Lower lobe of right lung (tissue), 2 donors: ENCODE measurements around the gene ASTN1. TPM values are rescaled to one million over a fixed set of nuclear protein-coding genes. Genes with fewer than 3 reads are reported as not detected.

Experiments used
- ATAC-seq, 2 donors: fragments of 200-7000 bp; cut with Tn5 transposase; one replicate each; pipeline ENCODE4 v1.9.1; 2020 to 2022; ENCODE audit warnings: mild to moderate bottlenecking in 2 of 2, moderate library complexity in 2 of 2
- DNase-seq: peaks from one replicate; pipeline ENCODE4 v3.0.0-alpha.2; 2020
- H3K27ac ChIP-seq: fragments of 200-600 bp; one replicate; pipeline ENCODE4 v1.8.0; 2022
- H3K27me3 ChIP-seq: fragments of 200-600 bp; one replicate; pipeline ENCODE4 v1.8.0; 2022; ENCODE audit warnings: low read depth
- H3K36me3 ChIP-seq: fragments of 200-600 bp; one replicate; pipeline ENCODE4 v1.8.0; 2022; ENCODE audit warnings: mild to moderate bottlenecking
- H3K4me1 ChIP-seq: fragments of 200-600 bp; one replicate; pipeline ENCODE4 v1.8.0; 2022
- H3K4me3 ChIP-seq: fragments of 200-600 bp; one replicate; pipeline ENCODE4 v1.8.0; 2022; ENCODE audit warnings: mild to moderate bottlenecking
- H3K9me3 ChIP-seq: fragments of 200-600 bp; one replicate; pipeline ENCODE4 v1.8.0; 2022
- intact Hi-C: fragments of 100-400 bp; cut with DNase I; formaldehyde crosslinking; loops from one replicate; pipeline ENCODE4 v1.11.0; 2022
- total RNA-seq: library from RNA; stranded (reverse); fragmentation: NEBNext Ultra II Directional; extraction: Animal tissue kit (Norgen Biotek cat#: 25700); gene quantifications from one replicate; pipeline ENCODE4 v1.2.1, GENCODE V29; 2021
- TF ChIP-seq, protein P1 (sequence below): fragments of 200-600 bp; IDR thresholded peaks from one replicate; pipeline ENCODE4 v1.8.0; 2022; ENCODE audit warnings: antibody characterized with exemption, mild to moderate bottlenecking
- donor health status: DM: no; HTN: yes; CAD: no; lungs with severe emphysema.

ASTN1 gene
- total RNA-seq, 1 donor from 2014 or later: 0.41 TPM

DNA sequence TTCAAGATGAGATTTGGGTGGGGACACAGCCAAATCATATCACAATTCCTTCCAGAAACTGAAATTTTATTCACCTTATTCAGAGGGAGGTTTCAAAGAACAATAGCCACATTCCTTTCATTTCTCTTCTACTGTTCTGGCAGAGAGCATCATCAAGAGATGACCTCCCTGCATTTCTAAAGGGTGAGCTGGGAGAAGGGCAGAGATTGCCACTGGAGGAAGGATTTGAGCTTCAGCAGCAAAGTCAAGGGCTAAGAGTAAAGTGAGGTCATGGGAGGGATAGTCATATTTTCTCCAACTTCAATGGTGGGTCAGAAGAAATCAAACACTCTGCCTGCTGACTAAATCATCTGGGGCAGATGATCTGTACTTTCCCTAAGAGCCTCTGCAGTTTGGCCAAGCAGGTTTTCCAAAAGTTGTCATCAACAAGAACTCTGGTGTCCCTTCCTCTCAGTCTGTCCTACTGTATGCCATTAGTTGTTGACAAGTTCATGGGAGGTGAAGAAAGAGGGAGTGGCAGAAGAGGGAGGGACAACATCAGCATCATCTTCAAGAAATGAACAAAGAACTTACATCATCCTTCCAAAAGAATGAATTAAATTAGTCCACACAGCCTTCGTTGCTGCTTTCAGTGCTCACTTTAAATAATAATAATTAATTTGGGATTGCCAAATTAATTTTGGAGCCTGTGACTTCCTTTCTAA, 298.3 kb downstream of the ASTN1 start:
- Histone ChIP-seq H3K36me3 (no peaks in the 10 kb centered on the region), H3K9me3 (no peaks in the 10 kb centered on the region), H3K27ac (no peak overlapping the region), H3K4me1 (no peaks in the 10 kb centered on the region), H3K4me3 (no peak overlapping the region), H3K27me3 (no peaks in the 10 kb centered on the region)
- intact Hi-C loops: no loop called here
- DNase-seq: no peak
- TF ChIP-seq, protein P1, sequence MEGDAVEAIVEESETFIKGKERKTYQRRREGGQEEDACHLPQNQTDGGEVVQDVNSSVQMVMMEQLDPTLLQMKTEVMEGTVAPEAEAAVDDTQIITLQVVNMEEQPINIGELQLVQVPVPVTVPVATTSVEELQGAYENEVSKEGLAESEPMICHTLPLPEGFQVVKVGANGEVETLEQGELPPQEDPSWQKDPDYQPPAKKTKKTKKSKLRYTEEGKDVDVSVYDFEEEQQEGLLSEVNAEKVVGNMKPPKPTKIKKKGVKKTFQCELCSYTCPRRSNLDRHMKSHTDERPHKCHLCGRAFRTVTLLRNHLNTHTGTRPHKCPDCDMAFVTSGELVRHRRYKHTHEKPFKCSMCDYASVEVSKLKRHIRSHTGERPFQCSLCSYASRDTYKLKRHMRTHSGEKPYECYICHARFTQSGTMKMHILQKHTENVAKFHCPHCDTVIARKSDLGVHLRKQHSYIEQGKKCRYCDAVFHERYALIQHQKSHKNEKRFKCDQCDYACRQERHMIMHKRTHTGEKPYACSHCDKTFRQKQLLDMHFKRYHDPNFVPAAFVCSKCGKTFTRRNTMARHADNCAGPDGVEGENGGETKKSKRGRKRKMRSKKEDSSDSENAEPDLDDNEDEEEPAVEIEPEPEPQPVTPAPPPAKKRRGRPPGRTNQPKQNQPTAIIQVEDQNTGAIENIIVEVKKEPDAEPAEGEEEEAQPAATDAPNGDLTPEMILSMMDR: no peak
- ATAC-seq: no peak

DNA sequence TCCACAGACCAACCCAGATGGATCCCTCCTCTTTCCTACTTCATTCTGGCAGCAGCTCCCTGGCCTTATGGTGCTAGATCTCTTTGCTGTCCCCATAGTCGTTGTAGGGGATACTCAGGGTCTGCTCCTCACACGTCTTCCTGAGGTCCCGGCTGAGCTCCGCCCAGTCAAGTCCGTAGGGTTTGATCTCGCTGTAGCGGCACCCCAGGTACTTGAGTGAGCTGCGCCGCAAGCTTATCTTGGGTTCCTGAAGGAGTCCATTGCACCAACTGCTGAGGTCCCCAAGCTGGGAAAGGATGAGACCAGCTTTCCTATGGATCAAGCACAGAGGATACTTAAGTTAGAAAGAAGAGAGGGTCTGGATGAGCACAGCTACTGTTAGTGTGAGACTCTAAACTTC, 300.3 kb downstream of the ASTN1 start:
- intact Hi-C loops: no loop called here
- ATAC-seq: no peak
- Histone ChIP-seq H3K4me3 (no peak overlapping the region), H3K27ac (no peak overlapping the region), H3K9me3 (no peaks in the 10 kb centered on the region), H3K4me1 (no peaks in the 10 kb centered on the region), H3K36me3 (no peaks in the 10 kb centered on the region), H3K27me3 (no peaks in the 10 kb centered on the region)
- no peak for DNase-seq
- TF ChIP-seq, protein P1: no peak

DNA sequence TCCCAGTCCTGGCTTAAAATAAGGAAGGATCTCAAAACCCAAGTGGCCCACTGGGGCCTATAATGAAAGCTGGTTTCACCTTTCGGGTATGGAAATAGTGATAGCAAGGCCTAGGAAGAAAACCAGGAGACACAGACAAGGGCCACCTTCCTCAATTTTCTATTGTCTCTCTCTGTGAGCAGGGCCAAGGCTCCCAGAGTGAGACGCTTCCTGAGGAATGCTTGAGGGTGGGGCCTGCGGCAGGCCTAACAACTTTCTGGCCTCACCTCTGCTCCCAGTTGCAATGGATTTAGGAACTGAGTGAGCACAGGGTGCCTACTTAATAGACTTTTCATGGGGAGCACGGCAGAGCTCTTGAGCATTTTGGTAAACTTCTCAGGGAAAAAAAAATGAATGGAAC, 300.9 kb downstream of the ASTN1 start:
- no peaks in the 10 kb centered on the region for H3K27me3 ChIP-seq
- TF ChIP-seq, protein P1: no peak
- no peak overlapping the region for H3K4me3 ChIP-seq
- H3K9me3 ChIP-seq: no peaks in the 10 kb centered on the region
- DNase-seq: no peak
- intact Hi-C loops: no loop called here
- no peak overlapping the region for H3K27ac ChIP-seq
- ATAC-seq: no peak
- H3K36me3 ChIP-seq: no peaks in the 10 kb centered on the region
- H3K4me1 ChIP-seq: no peaks in the 10 kb centered on the region

DNA sequence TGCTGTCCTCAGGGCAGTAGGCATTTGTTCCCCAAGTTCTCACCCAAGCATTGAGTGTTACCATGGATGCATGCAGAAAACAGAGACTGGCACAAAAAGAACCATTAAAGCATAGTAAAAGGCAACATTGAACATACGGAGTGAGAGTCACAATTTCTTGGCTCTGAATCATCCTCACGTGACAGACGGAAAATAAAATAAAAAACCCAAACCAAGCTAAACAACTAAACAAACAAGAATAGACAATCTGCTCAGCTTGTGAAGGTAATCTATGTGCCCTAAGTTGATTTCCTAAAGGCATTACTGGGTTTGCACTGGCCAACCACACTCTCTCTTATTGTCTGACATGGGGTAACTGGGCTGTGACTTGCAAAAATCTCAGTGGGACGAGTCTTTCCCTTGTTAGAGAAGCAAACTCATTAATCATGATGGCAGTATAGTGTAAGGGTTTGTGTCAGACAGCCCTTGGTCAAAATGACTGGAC, 306.0 kb downstream of the ASTN1 start:
- H3K36me3 ChIP-seq: no peaks in the 10 kb centered on the region
- ATAC-seq: no peak
- no peak for DNase-seq
- H3K9me3 ChIP-seq: no peaks in the 10 kb centered on the region
- H3K27ac ChIP-seq: no peak overlapping the region
- no peak overlapping the region for H3K4me3 ChIP-seq
- intact Hi-C loops: no loop called here
- no peaks in the 10 kb centered on the region for H3K27me3 ChIP-seq
- H3K4me1 ChIP-seq: no peaks in the 10 kb centered on the region
- TF ChIP-seq, protein P1: no peak

DNA sequence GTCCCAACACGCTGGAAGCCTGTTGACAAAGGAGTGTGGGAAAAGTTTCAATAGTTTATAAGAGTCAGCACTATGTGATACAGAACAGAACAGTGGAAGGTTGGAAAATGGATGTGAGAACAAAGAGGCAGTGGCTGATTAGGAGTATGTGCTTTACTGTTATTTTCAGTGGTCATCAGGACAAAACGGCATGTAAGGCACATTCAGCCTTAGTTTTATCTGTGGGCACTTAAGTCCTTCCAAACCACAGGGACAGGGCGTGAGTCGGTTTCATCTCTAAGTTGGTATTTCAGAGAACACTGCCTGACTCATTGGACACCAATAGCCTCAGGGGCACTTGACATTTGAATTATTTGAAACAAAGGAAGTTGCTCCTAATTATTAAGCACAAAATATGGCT, 306.9 kb downstream of the ASTN1 start:
- Histone ChIP-seq H3K27ac (no peak overlapping the region), H3K36me3 (no peaks in the 10 kb centered on the region), H3K27me3 (no peaks in the 10 kb centered on the region), H3K9me3 (no peaks in the 10 kb centered on the region), H3K4me1 (no peaks in the 10 kb centered on the region), H3K4me3 (no peak overlapping the region)
- DNase-seq (no peak), ATAC-seq (no peak)
- TF ChIP-seq, protein P1: no peak
- intact Hi-C loops: no loop called here
